Gastrocnemius medialis (tissue), 4 donors: Measurements from ENCODE around the gene ZBTB22.
"Not testable (repeated sequence)": the region's sequence is repeated elsewhere in the genome, so short reads cannot be mapped to it uniquely, and the experiment has no call there.

ENCODE experiments used
- POLR2A ChIP-seq, 2 donors: fragments of 450-650 bp; IDR thresholded peaks; one replicate each; pipeline ENCODE4 v1.6.1; 2017; ENCODE audit warnings: antibody characterized with exemption in 2 of 2, mild to moderate bottlenecking in 2 of 2, moderate library complexity in 2 of 2
- TF ChIP-seq, protein P1 (sequence below), 5 experiments: fragments of 450-650 bp in 3 of 5; fragments of 200-600 bp in 2 of 5; sonication (generic) in 2 of 5; IDR thresholded peaks in 4 of 5; conservative IDR thresholded peaks in 1 of 5; 1 replicate in 4 of 5; 2 replicates in 1 of 5; pipeline ENCODE4 v1.5.1; 2016 to 2019; ENCODE audit warnings: antibody characterized with exemption in 5 of 5, mild to moderate bottlenecking in 3 of 5, moderate library complexity in 3 of 5

DNA sequence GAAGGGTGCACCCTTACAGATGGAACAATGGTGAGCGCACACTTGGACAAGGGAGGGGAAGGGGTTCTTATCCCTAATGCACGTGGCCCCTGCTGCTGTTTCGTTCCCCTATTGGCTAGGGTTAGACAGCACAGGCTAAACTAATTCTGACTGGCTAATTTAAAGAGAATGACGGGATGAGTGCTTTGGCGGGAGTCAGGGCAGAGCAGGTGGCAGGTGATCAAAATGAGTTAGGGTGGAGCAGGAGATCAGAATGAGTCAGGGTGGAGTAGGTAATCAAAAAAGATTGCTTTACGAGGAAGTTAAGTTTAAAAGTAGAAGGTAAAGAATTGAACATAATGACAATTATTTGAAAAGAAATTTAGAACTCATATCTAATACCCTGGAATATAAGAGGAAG is 38.3 kb upstream of the ZBTB22 start:
- TF ChIP-seq, protein P1, sequence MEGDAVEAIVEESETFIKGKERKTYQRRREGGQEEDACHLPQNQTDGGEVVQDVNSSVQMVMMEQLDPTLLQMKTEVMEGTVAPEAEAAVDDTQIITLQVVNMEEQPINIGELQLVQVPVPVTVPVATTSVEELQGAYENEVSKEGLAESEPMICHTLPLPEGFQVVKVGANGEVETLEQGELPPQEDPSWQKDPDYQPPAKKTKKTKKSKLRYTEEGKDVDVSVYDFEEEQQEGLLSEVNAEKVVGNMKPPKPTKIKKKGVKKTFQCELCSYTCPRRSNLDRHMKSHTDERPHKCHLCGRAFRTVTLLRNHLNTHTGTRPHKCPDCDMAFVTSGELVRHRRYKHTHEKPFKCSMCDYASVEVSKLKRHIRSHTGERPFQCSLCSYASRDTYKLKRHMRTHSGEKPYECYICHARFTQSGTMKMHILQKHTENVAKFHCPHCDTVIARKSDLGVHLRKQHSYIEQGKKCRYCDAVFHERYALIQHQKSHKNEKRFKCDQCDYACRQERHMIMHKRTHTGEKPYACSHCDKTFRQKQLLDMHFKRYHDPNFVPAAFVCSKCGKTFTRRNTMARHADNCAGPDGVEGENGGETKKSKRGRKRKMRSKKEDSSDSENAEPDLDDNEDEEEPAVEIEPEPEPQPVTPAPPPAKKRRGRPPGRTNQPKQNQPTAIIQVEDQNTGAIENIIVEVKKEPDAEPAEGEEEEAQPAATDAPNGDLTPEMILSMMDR (IDR thresholded peaks at IDR 0.05 in 4 of 5, conservative IDR thresholded peaks at IDR 0.05 in 1 of 5): not testable (repeated sequence)
- TF ChIP-seq POLR2A (IDR thresholded peaks at IDR 0.05): not testable (repeated sequence)
